SIG-M5 treated with dmso at 0.1 percent for 504 hours (cell line): ENCODE data around the gene SLC16A10.
A peak's percentile ranks its signal among the peaks of the same experiment; 100 is the strongest.
"Not testable (repeated sequence)": the region's sequence is repeated elsewhere in the genome, so short reads cannot be mapped to it uniquely, and the experiment has no call there.

Experiments used
- DNase-seq: peaks from one replicate; lab custom pipeline; 2025; ENCODE audit not compliant: unreplicated experiment; lab: John Stamatoyannopoulos, UW

SLC16A10 gene

GRCh38 chr6:111184827-111185532, 97.7 kb downstream of the SLC16A10 start:
- DNase-seq, result peak; percentile 46

- no peak for DNase-seq
Observed at GRCh38 chr6:111185954-111186353, 98.7 kb downstream of the SLC16A10 start.

- no peak for DNase-seq
Observed at GRCh38 chr6:111187874-111188273, 100.6 kb downstream of the SLC16A10 start.

- DNase-seq, result not testable (repeated sequence)
Observed at GRCh38 chr6:111189666-111190210, 102.4 kb downstream of the SLC16A10 start.

- no peak for DNase-seq
Observed at GRCh38 chr6:111190637-111191036, 103.3 kb downstream of the SLC16A10 start.

GRCh38 chr6:111191136-111191535, 103.8 kb downstream of the SLC16A10 start:
- DNase-seq, result not testable (repeated sequence)

- no peak for DNase-seq
Observed at GRCh38 chr6:111192911-111193555, 105.7 kb downstream of the SLC16A10 start.

- no peak for DNase-seq
Observed at GRCh38 chr6:111195656-111196055, 108.4 kb downstream of the SLC16A10 start.

- no peak for DNase-seq
Observed at GRCh38 chr6:111198841-111199240, 111.5 kb downstream of the SLC16A10 start.

- DNase-seq, result no peak
Observed at GRCh38 chr6:111199935-111200334, 112.6 kb downstream of the SLC16A10 start.

GRCh38 chr6:111200350-111201243, 113.3 kb downstream of the SLC16A10 start:
- DNase-seq, result no peak

- DNase-seq, result no peak
Observed at GRCh38 chr6:111201244-111201554, 113.9 kb downstream of the SLC16A10 start.

- no peak for DNase-seq
Observed at GRCh38 chr6:111201764-111202163, 114.5 kb downstream of the SLC16A10 start.

GRCh38 chr6:111203539-111203938, 116.2 kb downstream of the SLC16A10 start:
- DNase-seq, result not testable (repeated sequence)

GRCh38 chr6:111204305-111204704, 117.0 kb downstream of the SLC16A10 start:
- no peak for DNase-seq

- DNase-seq, result no peak
Observed at GRCh38 chr6:111204881-111205280, 117.6 kb downstream of the SLC16A10 start.

- no peak for DNase-seq
Observed at GRCh38 chr6:111205502-111205901, 118.2 kb downstream of the SLC16A10 start.

- DNase-seq, result no peak
Observed at GRCh38 chr6:111207141-111207858, 120.0 kb downstream of the SLC16A10 start.

- DNase-seq, result no peak
Observed at GRCh38 chr6:111208933-111209332, 121.6 kb downstream of the SLC16A10 start.

- peak; percentile 69 for DNase-seq
Observed at GRCh38 chr6:111210194-111210728, 123.0 kb downstream of the SLC16A10 start.
